H1 (cell line): ENCODE results near the gene RELN. TPM values are rescaled to one million over a fixed set of nuclear protein-coding genes. Genes with fewer than 3 reads are reported as not detected.

Experiments
- CTCF ChIA-PET: fragments of 300-600 bp; sonication (Branson Sonifier 250); formaldehyde crosslinking; loops from one replicate; lab custom pipeline; 2021; ENCODE audit not compliant: partially characterized antibody; lab: Charles Lee
- POLR2A ChIA-PET: fragments of 300-600 bp; sonication (Branson Sonifier 250); formaldehyde crosslinking; loops from one replicate; lab custom pipeline; 2021; ENCODE audit warnings: inconsistent platforms; ENCODE audit not compliant: partially characterized antibody; lab: Charles Lee
- DNase-seq, 2 experiments: peaks; one replicate each; pipeline versions ENCODE4 v3.0.0 to v3.0.0-alpha.2; 2010 to 2022; ENCODE audit warnings: low spot score in 2 of 2, low read depth in 1 of 2, mixed read lengths in 1 of 2
- FAIRE-seq: peaks from 2 replicates; lab custom pipeline; 2011; peaks lifted over from hg19 to GRCh38; lab: Jason Lieb, UNC
- H2AFZ ChIP-seq: 2 replicates; pipeline ENCODE4 v1.8.1; 2012; ENCODE audit warnings: low read length, inconsistent platforms
- H2AK5ac ChIP-seq: 2 replicates; pipeline ENCODE4 v1.6.1; 2013; ENCODE audit warnings: low read depth, low read length
- H2BK120ac ChIP-seq: replicated peaks from 2 replicates; pipeline ENCODE3; 2013; ENCODE audit warnings: low read depth, low read length, inconsistent platforms
- H2BK12ac ChIP-seq: 2 replicates; pipeline ENCODE4 v1.6.1; 2013; ENCODE audit warnings: low read depth, low read length
- H2BK15ac ChIP-seq: 2 replicates; pipeline ENCODE4 v1.6.1; 2013; ENCODE audit warnings: low read length
- H2BK20ac ChIP-seq: 2 replicates; pipeline ENCODE4 v1.6.1; 2013; ENCODE audit warnings: low read length
- H2BK5ac ChIP-seq: 2 replicates; pipeline ENCODE4 v1.6.1; 2013; ENCODE audit warnings: low read depth, low read length
- H3K14ac ChIP-seq: 2 replicates; pipeline ENCODE4 v1.6.1; 2013; ENCODE audit warnings: inconsistent platforms; ENCODE audit not compliant: insufficient read length
- H3K18ac ChIP-seq: 2 replicates; pipeline ENCODE4 v1.6.1; 2013; ENCODE audit warnings: low read length; ENCODE audit errors: extremely low read depth
- H3K23ac ChIP-seq: 2 replicates; pipeline ENCODE4 v1.6.1; 2013; ENCODE audit warnings: inconsistent platforms; ENCODE audit not compliant: insufficient read length
- H3K23me2 ChIP-seq: 2 replicates; pipeline ENCODE4 v1.6.1; 2013; ENCODE audit warnings: low read depth, low read length
- H3K27ac ChIP-seq: 2 replicates; pipeline ENCODE4 v1.6.1; 2011; ENCODE audit warnings: low read depth, low read length, inconsistent platforms
- H3K27me3 ChIP-seq, 4 experiments: replicated peaks in 1 of 4; 1 replicate in 1 of 4; 2 replicates in 3 of 4; pipeline versions ENCODE4 v1.6.1 to v1.8.1; 2011 to 2013; ENCODE audit warnings: low read length in 3 of 4, mild to moderate bottlenecking in 3 of 4, inconsistent platforms in 2 of 4, mixed read lengths in 2 of 4, moderate library complexity in 1 of 4; ENCODE audit not compliant: control insufficient read depth in 3 of 4, insufficient read depth in 3 of 4; ENCODE audit errors: extremely low read depth in 1 of 4
- H3K36me3 ChIP-seq, 4 experiments: 2 replicates each; pipeline versions ENCODE4 v1.6.1 to v1.8.1; 2011 to 2013; ENCODE audit warnings: mild to moderate bottlenecking in 4 of 4, low read length in 3 of 4, moderate library complexity in 2 of 4, control low read depth in 1 of 4, inconsistent platforms in 1 of 4; ENCODE audit not compliant: insufficient read depth in 4 of 4, control insufficient read depth in 2 of 4
- H3K4ac ChIP-seq: replicated peaks from 2 replicates; pipeline ENCODE3; 2013; ENCODE audit warnings: low read length, low read depth, mixed read lengths, inconsistent platforms; ENCODE audit not compliant: insufficient read length
- H3K4me1 ChIP-seq, 4 experiments: replicated peaks in 1 of 4; 1 replicate in 1 of 4; 2 replicates in 3 of 4; pipeline versions ENCODE4 v1.6.1 to v1.8.1; 2011 to 2013; ENCODE audit warnings: low read length in 3 of 4, inconsistent platforms in 2 of 4, mixed read lengths in 1 of 4; ENCODE audit not compliant: insufficient read depth in 4 of 4, control insufficient read depth in 3 of 4
- H3K4me2 ChIP-seq, 2 experiments: 2 replicates each; pipeline versions ENCODE4 v1.6.1 to v1.8.1; 2011 to 2013; ENCODE audit warnings: low read depth in 2 of 2, low read length in 2 of 2, control low read depth in 1 of 2, inconsistent platforms in 1 of 2, mild to moderate bottlenecking in 1 of 2; ENCODE audit not compliant: insufficient read depth in 1 of 2
- H3K4me3 ChIP-seq, 4 experiments: fragments of 200-600, 300-600 bp in 1 of 4; sonication (generic), shearing (Covaris generic), sonication (Bioruptor Twin) in 1 of 4; 2 replicates each; pipeline versions ENCODE4 v1.5.1 to v1.8.1; 2011 to 2016; ENCODE audit warnings: low read length in 4 of 4, low read depth in 3 of 4, control low read depth in 2 of 4, inconsistent platforms in 2 of 4, mild to moderate bottlenecking in 2 of 4, mixed read lengths in 1 of 4, moderate library complexity in 1 of 4; ENCODE audit not compliant: insufficient read depth in 2 of 4; ENCODE audit errors: extremely low read depth in 1 of 4
- H3K56ac ChIP-seq: replicated peaks from 2 replicates; pipeline ENCODE3; 2013; ENCODE audit warnings: low read depth, mild to moderate bottlenecking, mixed read lengths, low read length, inconsistent platforms; ENCODE audit not compliant: insufficient read length
- H3K79me1 ChIP-seq: 2 replicates; pipeline ENCODE4 v1.6.1; 2013; ENCODE audit warnings: low read depth, low read length, control low read depth
- H3K79me2 ChIP-seq, 2 experiments: 2 replicates each; pipeline versions ENCODE4 v1.6.1 to v1.8.1; 2012 to 2013; ENCODE audit warnings: low read length in 2 of 2, mild to moderate bottlenecking in 2 of 2, inconsistent platforms in 1 of 2; ENCODE audit not compliant: insufficient read depth in 2 of 2, control insufficient read depth in 1 of 2
- H3K9ac ChIP-seq, 4 experiments: replicated peaks in 1 of 4; 1 replicate in 1 of 4; 2 replicates in 3 of 4; pipeline versions ENCODE4 v1.6.1 to v1.8.1; 2011 to 2013; ENCODE audit warnings: low read depth in 3 of 4, low read length in 3 of 4, control low read depth in 2 of 4, mild to moderate bottlenecking in 2 of 4, moderate library complexity in 2 of 4, inconsistent platforms in 1 of 4; ENCODE audit errors: extremely low read depth in 1 of 4
- H3K9me3 ChIP-seq, 2 experiments: 2 replicates each; pipeline versions ENCODE4 v1.6.1 to v1.8.1; 2012 to 2013; ENCODE audit warnings: mild to moderate bottlenecking in 2 of 2, moderate library complexity in 2 of 2, control low read depth in 1 of 2, inconsistent platforms in 1 of 2, low read depth in 1 of 2, low read length in 1 of 2, mixed read lengths in 1 of 2; ENCODE audit not compliant: insufficient read depth in 2 of 2
- H4K20me1 ChIP-seq, 2 experiments: replicated peaks in 1 of 2; 2 replicates each; pipeline versions ENCODE3 to v1.8.1; 2011 to 2013; ENCODE audit warnings: inconsistent platforms in 2 of 2, low read length in 2 of 2, mild to moderate bottlenecking in 1 of 2; ENCODE audit not compliant: insufficient read depth in 2 of 2, control insufficient read depth in 1 of 2
- H4K5ac ChIP-seq: 2 replicates; pipeline ENCODE4 v1.6.1; 2013; ENCODE audit warnings: low read length, low read depth, mixed read lengths, inconsistent platforms; ENCODE audit not compliant: insufficient read length
- H4K8ac ChIP-seq: 2 replicates; pipeline ENCODE4 v1.8.0; 2013; ENCODE audit warnings: mild to moderate bottlenecking, moderate library complexity, low read length, inconsistent platforms; ENCODE audit not compliant: insufficient read depth; ENCODE audit errors: extremely low read depth
- H4K91ac ChIP-seq: replicated peaks from 2 replicates; pipeline ENCODE3; 2013; ENCODE audit warnings: low read length, mixed read lengths, inconsistent platforms; ENCODE audit not compliant: insufficient read length
- POLR2AphosphoS5 ChIP-seq: IDR thresholded peaks from 2 replicates; pipeline ENCODE4 v1.6.1; 2011; ENCODE audit warnings: low read depth, low read length
- RAD21 ChIP-seq, 2 experiments: IDR thresholded peaks in 1 of 2; conservative IDR thresholded peaks in 1 of 2; 2 replicates each; pipeline ENCODE4 v1.6.1; 2011; ENCODE audit warnings: low read depth in 2 of 2, low read length in 2 of 2, improper control_type of control experiment in 1 of 2, inconsistent platforms in 1 of 2, mild to moderate bottlenecking in 1 of 2, moderate library complexity in 1 of 2
- WGBS, 2 experiments: shearing (Covaris generic) in 1 of 2; methylation state at CpG; one replicate each; pipeline versions ENCODE4 v1.1.6 to v1.1.7; 2013 to 2015; ENCODE audit warnings: low lambda C conversion rate in 2 of 2, mixed read lengths in 2 of 2, inconsistent platforms in 1 of 2, low coverage in 1 of 2, missing lambda C conversion rate in 1 of 2; ENCODE audit not compliant: insufficient replicate concordance in 2 of 2, insufficient coverage in 1 of 2, insufficient read length in 1 of 2; ENCODE audit errors: extremely low coverage in 1 of 2, missing lambda C conversion rate in 1 of 2; 5-methylcytosine and 5-hydroxymethylcytosine counted together
- polyA plus RNA-seq, 7 experiments: library from polyadenylated mRNA; depleted of rRNA in 3 of 7; stranded (reverse) in 5 of 7; unstranded in 2 of 7; fragments of >200 nt in 5 of 7; fragments of 200-250 nt in 2 of 7; gene quantifications; 1 replicate in 5 of 7; 2 replicates in 1 of 7; 4 replicates in 1 of 7; pipeline versions ENCODE4 v1.2.1 to v1.2.3, GENCODE V29; 2011 to 2013; ENCODE audit warnings: missing spikeins in 2 of 7, mixed read lengths in 2 of 7
- total RNA-seq: library from RNA; stranded (reverse); fragmentation: NEBNext Ultra II Directional; extraction: Animal tissue kit (Norgen Biotek cat#: 25700); gene quantifications from 2 replicates; pipeline ENCODE4 v1.2.1, GENCODE V29; 2021

The RELN gene
- total and polyA plus RNA-seq, 2 of the 8 experiments (the other 6 are each of a cell fraction or from before 2014, with no cell fraction given) = 0.03 to 0.07 TPM

DNA sequence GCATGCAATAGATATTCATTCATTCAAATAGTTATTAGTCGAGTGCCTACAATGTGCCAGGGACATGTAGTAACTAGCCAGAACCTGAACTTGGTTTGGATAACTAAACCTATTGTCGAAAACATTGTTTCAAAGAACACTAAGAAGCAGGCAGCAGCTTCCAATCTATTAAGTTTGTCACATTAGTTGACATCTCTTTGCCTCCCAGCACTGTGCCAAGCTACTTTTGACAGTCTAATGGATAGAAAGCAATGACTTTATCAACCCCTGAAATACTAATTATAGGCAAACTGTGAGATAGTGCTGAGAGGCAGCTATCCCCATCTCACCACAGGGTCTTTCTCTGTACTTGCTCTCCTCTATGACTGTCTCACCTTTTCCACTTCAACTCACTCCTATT lies 22.4 kb upstream of the RELN start:
- Histone ChIP-seq H3K79me2 (no peaks in the 10 kb centered on the region), H3K4me1 (no peaks in the 10 kb centered on the region), H4K20me1 (no peaks in the 10 kb centered on the region), H3K27me3 (no peaks in the 10 kb centered on the region), H4K5ac (no peak overlapping the region), H2AK5ac (no peak overlapping the region), H3K14ac (no peak overlapping the region), H3K79me1 (no peaks in the 10 kb centered on the region), H4K91ac (no peak overlapping the region), H2BK20ac (no peak overlapping the region), H3K4ac (no peak overlapping the region), H4K8ac (no peak overlapping the region), H3K4me3 (no peak overlapping the region), H3K18ac (no peak overlapping the region), H3K23ac (no peak overlapping the region), H2BK15ac (no peak overlapping the region), H3K27ac (no peak overlapping the region), H2BK5ac (no peak overlapping the region), H2BK120ac (no peak overlapping the region), H3K56ac (no peak overlapping the region), H3K9ac (no peak overlapping the region), H3K23me2 (no peaks in the 10 kb centered on the region), H2AFZ (no peak overlapping the region), H3K9me3 (no peaks in the 10 kb centered on the region), H3K36me3 (no peaks in the 10 kb centered on the region), H3K4me2 (no peak overlapping the region), H2BK12ac (no peak overlapping the region)
- POLR2A ChIA-PET = no interaction called here
- WGBS, 2 experiments = 93% methylated on average over 2 of the region's 2 CpGs; no CpG with 5 or more reads in 1 of the 2 experiments
- CTCF ChIA-PET = no interaction called here
- TF ChIP-seq POLR2AphosphoS5 = no peak
- no peak for TF ChIP-seq RAD21 (IDR thresholded peaks at IDR 0.05 in 1 of 2, conservative IDR thresholded peaks at IDR 0.05 in 1 of 2; ENCODE audit: low read depth in 2 of 2, low read length in 2 of 2)
- no peak for DNase-seq
- FAIRE-seq = no peak
